Right ventricle myocardium inferior (tissue), 1 donor: Measurements from ENCODE around the gene LMNB1. TPM values are rescaled to one million over a fixed set of nuclear protein-coding genes. Genes with fewer than 3 reads are reported as not detected.
"Not testable (repeated sequence)": the region's sequence is repeated elsewhere in the genome, so short reads cannot be mapped to it uniquely, and the experiment has no call there.

Experiments
- ATAC-seq: fragments of 200-7000 bp; cut with Tn5 transposase; one replicate; pipeline ENCODE4 v1.9.1; 2020; ENCODE audit warnings: mild to moderate bottlenecking, moderate library complexity
- DNase-seq: peaks from one replicate; pipeline ENCODE4 v3.0.0; 2021; ENCODE audit errors: missing footprints
- intact Hi-C: fragments of 100-400 bp; cut with DNase I; formaldehyde crosslinking; loops from one replicate; pipeline ENCODE4 v1.11.0; 2022
- total RNA-seq: library from RNA; stranded (reverse); fragmentation: NEBNext Ultra II Directional; extraction: Animal tissue kit (Norgen Biotek cat#: 25700); gene quantifications from one replicate; pipeline ENCODE4 v1.2.1, GENCODE V29; 2021
- donor health status: DM: no; HTN: yes; CAD: no; lungs with severe emphysema.

Gene LMNB1
- total RNA-seq, 1 donor from 2014 or later, result 3.7 TPM

GRCh38 chr5:126847826-126848251 is 70.9 kb downstream of the LMNB1 start:
- DNase-seq, result no peak
- peak; percentile 67 for ATAC-seq
- intact Hi-C loops, result loop anchor here (5.0 kb wide), 1 partner anchor 184 kb away; the partner anchor contains the start of gene MARCHF3

- ATAC-seq, result peak; percentile 22
- intact Hi-C loops, result loop anchor here (5.0 kb wide), 1 partner anchor 184 kb away; the partner anchor contains the start of gene MARCHF3
- no peak for DNase-seq
These were observed 71.3 kb downstream of the LMNB1 start for GRCh38 chr5:126848253-126848652.

- ATAC-seq (peak; percentile 55), DNase-seq (no peak)
- intact Hi-C loops, result loop anchor here (5.0 kb wide), 1 partner anchor 183 kb away; the partner anchor contains the start of gene MARCHF3
These were observed 72.3 kb downstream of the LMNB1 start for GRCh38 chr5:126849101-126849678.

GRCh38 chr5:126851501-126852011 is 74.6 kb downstream of the LMNB1 start:
- DNase-seq (no peak), ATAC-seq (peak; percentile 71)
- intact Hi-C loops, result no loop called here

GRCh38 chr5:126852091-126852571 is 75.2 kb downstream of the LMNB1 start:
- intact Hi-C loops, result no loop called here
- ATAC-seq (peak; percentile 79), DNase-seq (no peak)

- intact Hi-C loops, result no loop called here
- ATAC-seq (no peak), DNase-seq (no peak)
These were observed 75.9 kb downstream of the LMNB1 start for GRCh38 chr5:126852841-126853271.

- intact Hi-C loops, DNase-seq, ATAC-seq: not testable (repeated sequence)
These were observed 76.8 kb downstream of the LMNB1 start for GRCh38 chr5:126853541-126854307.

GRCh38 chr5:126854526-126855110 is 77.7 kb downstream of the LMNB1 start:
- no peak for DNase-seq
- ATAC-seq, result no peak
- intact Hi-C loops, result no loop called here

GRCh38 chr5:126855266-126855665 is 78.3 kb downstream of the LMNB1 start:
- ATAC-seq, result no peak
- DNase-seq, result no peak
- intact Hi-C loops, result no loop called here

GRCh38 chr5:126857472-126858410 is 80.8 kb downstream of the LMNB1 start:
- DNase-seq (no peak), ATAC-seq (peak; percentile 80)
- intact Hi-C loops, result no loop called here

- intact Hi-C loops, result no loop called here
- peak; percentile 20 for ATAC-seq
These were observed 81.5 kb downstream of the LMNB1 start for GRCh38 chr5:126858441-126858840.

GRCh38 chr5:126863402-126863801 is 86.5 kb downstream of the LMNB1 start:
- ATAC-seq, result no peak

More at GRCh38 chr5:126858441-126858840, 81.5 kb downstream of the LMNB1 start:
- DNase-seq, result no peak

GRCh38 chr5:126864042-126864688 is 87.2 kb downstream of the LMNB1 start:
- ATAC-seq (no peak), DNase-seq (no peak)
- intact Hi-C loops, result no loop called here

More at GRCh38 chr5:126863402-126863801, 86.5 kb downstream of the LMNB1 start:
- intact Hi-C loops, result no loop called here
- DNase-seq, result no peak

GRCh38 chr5:126865299-126865698 is 88.4 kb downstream of the LMNB1 start:
- ATAC-seq, result no peak
- DNase-seq, result no peak
- intact Hi-C loops, result no loop called here

- DNase-seq (no peak), ATAC-seq (peak; percentile 29)
- intact Hi-C loops, result no loop called here
These were observed 90.1 kb downstream of the LMNB1 start for GRCh38 chr5:126866851-126867636.

- intact Hi-C loops, result no loop called here
- no peak for DNase-seq
- ATAC-seq, result no peak
These were observed 91.5 kb downstream of the LMNB1 start for GRCh38 chr5:126868338-126869004.
